HG02759 (cell line): Measurements from ENCODE around the gene MYH14.
A peak's percentile ranks its signal among the peaks of the same experiment; 100 is the strongest.
"Not testable (repeated sequence)": the region's sequence is repeated elsewhere in the genome, so short reads cannot be mapped to it uniquely, and the experiment has no call there.

Experiments used
- ATAC-seq: cut with Tn5 transposase; IDR thresholded peaks from one replicate; pipeline ENCODE4 v1.9.1; 2021; ENCODE audit warnings: mild to moderate bottlenecking, moderate library complexity; ENCODE audit not compliant: unreplicated experiment

The MYH14 gene

DNA sequence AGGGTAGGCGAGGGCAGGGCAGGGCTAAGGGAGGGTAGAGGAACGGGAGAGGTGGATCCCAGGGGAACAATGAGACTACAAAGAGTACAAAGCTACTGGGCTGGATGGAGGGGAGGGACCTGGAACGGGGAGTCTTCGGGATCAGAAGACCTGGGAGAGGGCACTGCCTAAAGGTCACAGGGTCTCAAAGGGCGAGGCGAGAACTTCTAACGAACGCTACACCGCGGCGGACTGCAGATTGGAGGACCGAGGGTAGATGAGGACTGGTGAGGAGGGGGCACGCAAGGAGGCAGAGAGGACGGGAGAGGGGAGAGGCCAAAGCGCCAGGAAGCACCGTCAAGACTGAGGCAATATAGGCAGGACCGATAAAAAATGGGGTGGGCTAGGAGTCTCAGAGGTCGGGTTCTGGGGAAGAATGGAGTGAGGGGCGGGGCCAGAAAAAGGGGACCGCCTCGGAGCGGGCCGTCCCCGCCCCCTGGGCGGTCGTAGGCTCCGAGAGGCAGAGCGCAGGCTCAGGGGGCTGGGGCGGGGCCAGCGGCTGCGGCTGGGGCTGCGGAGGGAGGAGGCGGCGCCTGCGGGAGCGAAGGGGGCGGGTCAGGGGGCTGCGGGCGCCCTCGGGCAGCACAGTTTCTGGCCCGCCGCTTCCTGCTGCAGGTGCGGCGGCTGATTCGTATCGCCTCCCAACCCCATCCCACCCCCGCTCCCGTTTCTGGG lies 127.1 kb downstream of the MYH14 start:
- ATAC-seq: no peak

DNA sequence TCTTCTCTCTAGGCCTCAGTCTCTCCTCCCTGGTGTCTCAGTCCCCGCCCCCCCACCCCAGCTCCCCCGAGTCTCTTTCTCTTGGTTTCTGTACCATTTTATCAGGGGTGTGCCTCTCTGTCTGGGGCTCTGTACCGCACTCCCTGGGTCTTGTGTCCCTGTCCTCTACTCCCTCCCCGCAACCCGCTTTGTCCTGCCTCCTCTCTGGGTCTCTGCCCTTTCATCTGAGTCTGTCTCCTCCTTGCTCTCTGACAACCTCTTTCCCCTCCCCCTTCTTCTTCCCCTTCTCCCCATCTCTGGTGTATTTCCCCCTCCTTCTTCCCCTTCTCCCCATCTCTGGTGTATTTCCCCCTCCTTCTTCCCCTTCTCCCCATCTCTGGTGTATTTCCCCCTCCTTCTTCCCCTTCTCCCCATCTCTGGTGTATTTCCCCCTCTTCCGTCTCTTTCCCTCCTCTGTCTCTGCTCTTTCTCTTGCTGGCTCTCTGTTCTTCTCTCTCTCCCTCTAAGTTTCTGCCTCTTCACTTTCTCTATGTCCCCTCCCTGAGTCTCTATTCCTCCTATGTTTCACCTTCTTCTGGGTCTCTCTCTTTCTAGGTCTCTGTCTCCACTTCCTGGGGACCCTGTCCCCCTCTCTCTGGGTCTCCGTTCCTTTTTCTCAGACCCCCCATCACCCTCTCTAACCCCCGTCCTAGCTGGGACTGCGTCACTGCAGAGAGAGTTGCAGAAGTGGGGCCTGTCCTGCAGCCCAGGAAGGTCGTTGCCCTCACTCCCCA lies 128.0 kb downstream of the MYH14 start:
- no peak for ATAC-seq

DNA sequence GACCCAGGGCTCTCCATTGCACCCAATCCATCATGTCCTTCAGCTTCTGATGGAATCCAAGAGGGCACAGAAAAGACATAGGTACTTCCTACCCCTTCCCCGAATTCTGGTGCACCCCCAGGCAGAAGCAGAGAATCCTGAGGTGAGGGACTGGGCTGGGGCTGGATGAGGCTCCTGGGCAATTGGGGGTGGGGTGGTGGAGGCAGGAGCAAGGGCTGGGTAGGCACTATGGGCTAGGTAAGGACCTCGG lies 128.5 kb downstream of the MYH14 start:
- ATAC-seq: no peak

DNA sequence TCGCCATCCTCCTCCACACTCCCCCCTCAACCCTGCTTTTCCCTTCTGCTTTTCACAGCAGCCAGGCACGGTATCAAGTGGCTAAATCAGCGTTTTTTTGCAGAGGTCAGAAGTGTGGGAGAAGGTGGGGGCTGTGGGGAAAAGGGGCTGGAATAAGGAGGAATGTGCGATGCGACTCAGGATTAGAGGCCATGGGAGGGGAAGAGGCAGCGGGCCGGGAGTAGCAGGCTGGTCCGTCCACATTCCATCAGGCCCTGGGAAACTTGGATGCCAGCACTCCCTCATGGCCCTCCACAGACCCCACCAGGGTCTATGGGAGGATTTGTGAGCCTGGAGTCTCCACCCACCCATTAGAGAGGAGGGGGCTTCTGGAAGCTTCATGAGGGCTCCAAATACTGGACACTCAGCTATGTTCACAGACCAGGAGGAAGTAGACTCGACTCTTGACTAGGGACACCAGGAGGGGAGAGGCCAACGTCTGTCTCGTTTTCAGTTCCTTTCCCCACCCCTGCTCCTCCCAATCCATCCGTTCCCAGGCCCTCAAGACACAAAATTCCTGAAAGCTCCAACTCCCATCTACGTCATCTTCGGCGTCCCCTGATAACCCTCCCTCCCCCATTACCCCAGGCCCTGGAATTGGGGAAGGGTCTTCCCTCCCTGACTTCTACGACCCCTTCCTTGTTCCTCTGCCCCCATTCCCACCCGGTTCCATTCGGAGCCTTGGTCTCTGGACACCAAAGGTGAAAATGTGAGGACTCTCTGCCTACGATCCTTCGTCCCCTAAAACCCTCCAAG lies 129.0 kb downstream of the MYH14 start:
- ATAC-seq: no peak

DNA sequence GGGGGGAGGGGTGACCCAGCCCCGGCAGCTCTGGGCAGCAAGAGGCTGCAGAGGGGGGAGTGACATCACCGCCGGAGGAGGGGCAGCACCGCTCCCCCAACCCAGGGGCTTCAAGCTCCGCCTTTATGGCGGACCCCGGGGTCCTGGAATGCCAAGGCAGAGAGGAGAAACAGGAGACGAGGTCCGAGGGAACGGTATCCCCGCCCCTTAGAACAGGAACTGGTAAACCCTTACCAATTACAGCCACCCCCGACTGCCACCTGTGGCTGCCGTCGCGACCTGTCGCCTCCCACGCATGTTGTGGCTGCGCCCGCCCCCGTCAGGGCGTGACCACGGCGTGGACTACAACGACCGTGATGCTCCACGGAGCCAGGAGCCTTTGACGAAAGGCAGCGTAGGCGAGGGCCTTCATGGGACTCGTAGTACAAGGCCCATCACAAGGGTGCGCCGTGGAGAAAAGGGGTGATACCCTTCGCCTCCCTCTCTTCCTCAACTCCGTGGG lies 129.9 kb downstream of the MYH14 start:
- ATAC-seq: peak; percentile 49

DNA sequence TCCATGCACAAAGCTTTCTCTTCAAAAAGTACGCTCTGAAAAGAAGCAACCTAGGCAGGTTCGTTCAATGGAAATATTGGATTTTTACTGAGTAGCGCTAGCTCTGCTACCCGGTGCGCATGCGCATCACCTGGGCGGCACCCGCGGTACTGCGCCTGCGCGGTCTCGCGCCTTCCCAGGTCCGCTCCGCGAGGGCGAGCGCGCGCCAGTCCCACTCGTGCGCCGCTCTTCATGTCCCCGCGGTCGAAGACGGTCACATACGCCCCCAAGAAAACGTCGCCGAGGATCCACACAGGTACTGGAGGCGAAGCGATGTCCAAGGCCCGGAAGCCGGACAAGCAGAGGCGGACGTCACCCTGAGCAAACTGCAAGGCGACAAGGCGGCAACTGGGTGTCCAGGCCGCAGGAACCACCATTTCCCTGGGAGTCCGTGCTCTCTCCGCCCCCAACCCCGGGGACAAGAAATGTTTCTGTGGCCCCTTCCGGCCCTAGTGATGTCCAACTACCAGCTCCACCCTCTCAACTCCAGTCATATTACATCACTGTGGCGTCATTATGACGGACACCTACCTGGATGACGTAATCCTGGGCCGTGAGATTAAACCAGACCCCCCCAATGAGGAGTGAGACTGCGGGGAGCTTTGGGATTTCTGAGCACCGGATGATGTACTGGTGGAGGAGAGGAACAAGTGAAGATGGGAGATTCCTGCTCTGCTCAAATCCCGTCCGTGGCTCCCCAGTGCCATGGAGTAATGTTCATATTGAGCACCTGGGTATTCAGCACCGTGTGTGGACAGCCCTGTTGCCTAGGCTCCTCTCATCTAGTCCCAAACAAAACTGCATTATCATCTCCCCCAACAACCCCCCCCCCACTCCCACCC lies 130.6 kb downstream of the MYH14 start:
- peak; percentile 24 for ATAC-seq

DNA sequence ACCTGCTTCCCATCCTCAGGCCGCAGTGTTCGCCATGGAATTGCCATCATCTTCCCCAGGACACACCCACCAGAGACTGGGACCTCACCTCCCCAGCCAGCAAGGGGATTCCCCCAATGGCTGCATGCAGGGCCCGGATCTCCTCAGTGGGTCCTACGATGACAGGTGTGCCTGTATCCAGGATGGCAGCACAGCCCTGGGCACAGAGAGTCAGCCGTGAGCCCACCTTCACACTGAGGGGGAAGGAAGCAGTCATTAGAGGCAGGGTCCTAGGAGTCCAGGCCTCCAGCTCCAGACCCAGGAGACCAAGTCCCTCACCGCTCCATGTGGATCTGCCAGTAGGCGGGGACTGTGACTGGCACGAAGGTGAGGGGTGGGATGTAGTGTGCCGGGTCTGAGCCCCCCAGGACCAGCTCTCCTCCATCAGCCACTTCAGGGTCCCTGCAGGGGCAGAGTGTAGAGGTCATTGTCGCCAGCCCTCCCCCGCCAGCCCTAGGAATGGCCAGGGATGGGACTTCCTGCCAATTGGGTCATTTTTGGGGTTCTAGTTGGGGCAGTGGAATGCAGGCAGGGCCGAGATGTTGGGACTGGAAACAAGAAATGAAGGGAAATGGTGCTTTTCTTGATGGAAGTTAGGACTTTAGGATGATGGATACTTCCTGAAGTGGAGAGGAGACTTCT lies 131.5 kb downstream of the MYH14 start:
- no peak for ATAC-seq

DNA sequence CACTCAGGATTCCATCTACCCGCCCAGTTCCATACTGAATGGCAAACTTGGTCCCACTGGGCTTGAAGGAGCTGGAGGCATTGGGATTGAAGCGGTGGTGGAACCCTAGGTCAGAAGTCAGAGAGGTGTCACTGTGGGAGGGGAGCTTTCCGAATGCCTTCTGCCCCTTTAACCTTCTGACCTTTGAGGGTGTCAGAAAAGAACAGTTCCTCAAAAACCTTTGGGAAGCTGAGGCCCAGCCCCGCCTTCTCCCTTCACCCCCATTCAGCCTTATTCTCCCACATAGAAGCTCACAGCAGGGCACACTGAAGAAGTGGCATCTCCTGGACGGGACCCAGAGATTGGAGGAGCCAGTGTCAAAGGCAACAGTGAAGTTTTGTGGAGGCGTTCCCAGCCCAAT lies 133.6 kb downstream of the MYH14 start:
- not testable (repeated sequence) for ATAC-seq

DNA sequence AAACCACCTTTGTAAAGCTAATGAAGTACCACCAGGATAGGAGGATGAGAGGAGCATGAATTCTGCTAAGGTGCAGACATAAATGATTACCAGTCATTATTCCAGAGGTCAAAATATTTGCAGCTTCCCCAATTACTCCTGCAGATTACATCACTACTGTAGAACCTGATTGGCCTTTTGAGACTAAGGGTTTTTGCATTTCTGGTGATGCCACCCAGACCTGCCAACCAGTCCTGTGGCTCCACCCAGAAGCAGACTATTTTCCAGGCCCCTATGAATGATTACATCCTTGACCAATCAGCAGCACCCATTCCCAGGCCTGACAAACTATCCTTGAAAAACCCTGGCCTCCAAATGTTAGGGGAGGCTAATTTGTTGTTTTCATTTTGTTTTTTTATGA lies 136.9 kb downstream of the MYH14 start:
- no peak for ATAC-seq

DNA sequence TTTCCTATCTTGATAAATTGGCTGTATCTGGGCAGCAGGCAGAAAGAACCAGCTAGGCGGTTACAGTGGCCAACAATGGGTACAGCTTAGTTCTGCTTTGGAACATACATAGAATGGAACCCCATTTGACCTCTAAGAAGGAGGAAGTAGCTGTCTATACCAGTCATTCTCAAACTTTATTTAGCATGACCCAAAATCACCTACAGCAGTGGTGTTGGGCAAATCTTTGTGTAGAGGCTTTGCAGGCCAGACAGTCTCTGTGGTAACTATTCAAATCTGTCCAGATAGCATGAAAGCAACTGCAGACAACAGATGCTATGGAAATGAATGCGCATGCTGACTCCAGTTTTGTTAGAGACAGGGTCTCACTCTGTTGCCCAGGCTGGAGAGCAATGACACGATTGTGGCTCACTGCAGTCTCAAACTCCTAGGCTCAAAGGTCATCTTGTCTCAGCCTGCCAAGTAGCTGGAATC lies 137.7 kb downstream of the MYH14 start:
- peak; percentile 60 for ATAC-seq

DNA sequence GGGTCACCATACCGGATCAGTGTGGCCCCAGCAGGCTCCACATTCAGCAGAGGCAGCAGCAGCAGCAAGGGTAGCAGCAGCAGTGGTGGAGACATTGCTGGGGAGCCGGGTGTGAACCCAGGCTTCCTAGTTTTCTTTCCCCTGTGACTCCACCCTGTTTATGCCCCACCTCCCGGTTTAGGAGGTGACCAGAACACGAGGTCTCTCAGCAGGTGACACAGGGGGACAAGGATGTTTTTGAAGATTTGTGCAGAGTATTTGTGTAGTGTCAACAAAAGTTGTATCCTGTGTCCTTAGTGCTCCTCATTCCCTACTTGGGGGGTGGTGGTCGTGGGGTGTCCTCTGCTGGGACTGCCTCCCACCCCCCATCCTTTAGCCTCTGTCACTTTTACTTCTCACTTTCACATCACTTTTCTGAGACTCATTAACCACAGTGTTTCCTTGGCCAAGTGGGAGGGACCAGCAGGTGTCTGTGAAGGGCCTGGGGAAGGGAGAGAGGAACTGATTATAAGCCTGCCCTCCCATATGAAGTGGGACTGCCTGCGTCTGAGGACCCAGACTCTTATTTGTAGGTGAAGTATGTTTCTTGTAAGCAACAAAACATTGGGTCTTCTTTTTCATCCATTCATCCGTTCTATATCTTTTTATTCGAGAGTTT lies 141.4 kb downstream of the MYH14 start:
- ATAC-seq: peak; percentile 59

DNA sequence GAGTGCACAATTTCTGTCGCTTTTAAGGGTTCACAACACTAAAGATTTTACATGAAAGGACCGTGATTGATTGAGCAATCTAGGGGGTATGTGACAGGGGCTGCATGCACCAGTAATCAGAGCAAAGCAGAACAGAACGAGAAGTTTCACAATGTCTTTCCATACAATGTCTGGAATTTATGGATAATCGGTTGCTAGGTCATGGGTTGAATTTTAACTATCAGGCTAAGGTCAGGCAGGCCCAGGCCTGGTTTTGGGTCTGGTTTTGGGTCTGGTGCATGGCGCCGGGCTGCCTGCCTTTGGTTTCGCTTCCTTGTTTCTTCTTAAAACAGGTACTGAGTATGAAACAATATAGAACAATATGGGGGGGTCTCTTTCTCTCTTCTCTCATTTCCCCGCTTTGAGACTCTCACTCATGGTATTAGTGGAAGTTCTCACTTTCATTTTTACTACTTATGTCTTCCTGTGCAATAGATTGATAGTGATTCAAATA lies 143.7 kb downstream of the MYH14 start:
- not testable (repeated sequence) for ATAC-seq

DNA sequence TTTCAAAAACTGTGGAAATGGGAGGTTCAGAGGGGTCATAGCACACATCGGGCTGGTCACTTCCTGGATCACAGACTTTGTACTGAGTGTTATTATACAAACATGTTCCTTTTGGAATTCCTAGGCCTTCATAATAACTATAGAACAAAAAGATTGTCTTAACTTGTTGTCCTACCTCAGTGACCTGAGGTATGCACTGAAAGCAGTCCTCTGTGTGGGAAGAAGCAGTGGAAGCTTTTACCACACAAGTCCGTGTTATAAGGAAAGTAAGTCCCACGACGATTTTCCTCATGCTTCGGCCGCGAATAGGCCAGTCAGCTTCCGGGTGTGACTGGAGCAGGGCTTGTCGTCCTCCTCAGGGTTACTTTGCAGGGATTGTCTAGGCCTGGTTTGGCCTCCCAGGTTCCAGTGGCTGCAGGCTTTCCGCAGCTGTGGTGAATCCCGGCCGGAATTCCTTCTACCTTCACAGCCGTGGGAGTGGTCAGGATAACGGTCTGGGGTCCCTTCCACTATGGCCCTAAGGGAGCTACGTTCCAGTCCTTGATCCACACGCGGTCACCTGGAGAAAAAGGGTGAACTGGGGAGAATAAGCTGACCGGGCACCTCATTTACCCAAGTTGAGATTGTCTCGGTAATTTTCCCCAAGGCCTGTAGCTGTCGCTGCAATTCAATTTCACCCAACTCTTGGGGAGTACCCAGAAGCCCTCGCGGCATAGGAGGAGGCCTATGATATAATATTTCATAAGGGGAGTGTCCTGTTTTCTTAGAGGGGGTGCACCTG lies 146.0 kb downstream of the MYH14 start:
- ATAC-seq: no peak

DNA sequence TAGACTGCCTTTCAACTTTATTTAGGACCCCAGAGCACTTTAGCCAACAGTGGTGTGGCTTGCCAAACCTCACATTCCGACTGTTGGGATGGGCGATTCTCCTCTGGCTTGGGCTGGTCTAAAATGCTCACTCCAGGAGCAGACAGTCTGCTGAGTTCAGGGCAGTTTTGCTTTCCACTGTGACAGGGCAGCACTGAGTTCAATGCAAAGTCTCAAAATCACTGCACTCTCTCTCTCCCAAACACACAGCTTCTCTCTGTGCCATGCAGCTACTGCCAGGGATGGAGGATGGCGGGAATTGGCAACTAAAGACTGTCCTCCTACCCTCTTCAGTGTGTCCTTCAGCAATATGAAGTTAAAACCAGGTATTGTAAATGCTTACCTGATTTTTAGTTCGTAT lies 148.8 kb downstream of the MYH14 start:
- ATAC-seq: no peak

DNA sequence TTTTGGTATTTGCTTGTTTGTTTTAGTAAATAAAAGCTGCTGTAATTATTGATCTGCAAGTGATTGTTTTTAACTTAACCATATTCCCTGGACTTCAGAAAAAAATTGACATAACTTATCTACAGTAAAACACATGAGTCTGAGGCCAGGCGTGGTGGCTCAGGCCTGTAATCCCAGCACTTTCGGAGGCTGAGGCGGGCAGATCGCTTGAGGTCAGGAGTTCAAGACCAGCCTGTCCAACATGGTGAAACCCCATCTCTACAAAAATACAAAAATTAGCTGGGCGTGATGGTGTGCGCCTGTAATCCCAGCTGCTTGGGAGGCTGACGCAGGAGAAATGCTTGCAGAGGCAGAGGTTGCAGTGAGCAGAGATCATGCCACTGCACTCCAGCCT lies 150.1 kb downstream of the MYH14 start:
- ATAC-seq: not testable (repeated sequence)

DNA sequence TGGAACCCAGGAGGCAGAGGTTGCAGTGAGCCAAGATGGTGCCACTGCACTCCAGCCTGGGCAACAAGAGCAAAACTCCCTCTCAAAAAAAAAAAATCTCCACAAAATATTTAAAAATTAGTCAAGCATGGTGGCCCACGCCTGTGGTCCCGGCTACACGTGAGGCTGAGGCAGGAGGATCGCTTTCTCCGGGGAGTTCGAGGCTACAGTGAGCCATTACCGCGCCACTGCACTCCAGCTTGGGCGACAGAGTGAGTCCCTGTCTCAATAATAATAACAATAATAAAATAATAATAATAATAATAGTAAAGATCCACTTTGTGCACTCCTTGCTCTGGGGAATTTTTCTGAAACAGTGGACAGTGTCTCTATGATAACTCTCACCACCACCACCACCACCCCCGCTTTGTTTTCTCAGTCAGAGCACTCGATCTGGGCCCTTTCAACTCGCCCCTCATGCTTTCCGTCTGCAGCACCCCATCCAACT lies 153.3 kb downstream of the MYH14 start:
- no peak for ATAC-seq

DNA sequence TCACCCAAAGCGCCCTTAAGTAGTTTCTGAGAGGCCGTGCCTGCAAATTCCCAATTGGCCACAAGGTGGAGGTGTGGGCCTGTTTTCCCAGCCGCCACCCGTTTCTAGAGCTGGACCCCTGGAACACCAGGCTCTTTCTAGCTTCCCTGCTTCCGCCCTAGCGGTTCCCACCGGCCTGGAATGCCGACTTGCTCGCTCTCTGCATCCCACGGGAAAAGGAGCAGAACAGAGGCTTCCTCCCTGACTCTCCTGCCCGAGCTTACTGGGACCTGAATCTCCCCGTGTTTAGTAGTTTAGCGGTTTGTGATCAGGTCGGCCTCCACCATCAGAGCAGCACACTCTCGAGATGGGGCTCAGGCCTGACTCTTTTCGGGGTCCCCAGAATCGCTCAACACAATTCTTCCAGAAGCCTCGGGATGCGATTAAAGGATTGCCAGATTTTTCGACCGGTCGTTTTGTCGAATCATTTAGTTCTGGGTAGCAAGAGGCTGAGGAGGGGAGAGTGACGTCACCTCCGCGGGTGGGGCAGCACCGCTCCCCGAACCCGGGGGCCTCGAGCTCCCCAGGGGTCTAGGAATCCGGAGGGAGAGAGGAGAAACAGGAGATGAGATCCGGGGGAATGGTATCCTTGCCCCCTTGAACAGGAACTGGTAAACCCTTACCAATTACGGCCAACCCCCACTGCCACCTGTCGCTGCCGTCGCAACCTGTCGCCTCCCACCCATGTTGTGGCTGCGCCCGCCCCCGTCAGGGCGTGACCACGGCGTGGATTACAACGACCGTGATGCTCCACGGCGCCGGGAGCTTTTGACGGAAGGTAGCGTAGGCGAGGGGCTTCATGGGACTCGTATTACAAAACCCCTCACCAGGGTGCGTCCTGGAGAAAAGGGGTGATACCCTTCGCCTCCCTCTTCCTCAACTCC lies 154.0 kb downstream of the MYH14 start:
- ATAC-seq: peak; percentile 58
